Hepatocyte (in vitro differentiated cells): ENCODE results near the gene PRRT1B. TPM values are rescaled to one million over a fixed set of nuclear protein-coding genes. Genes with fewer than 3 reads are reported as not detected.

Experiments used
- DNase-seq: peaks from one replicate; pipeline ENCODE4 v3.0.0-alpha.2; 2016; ENCODE audit warnings: low spot score
- H2AFZ ChIP-seq: fragments of 200-600 bp; sonication (generic); 2 replicates; pipeline ENCODE4 v1.6.0; 2016; ENCODE audit warnings: antibody characterized with exemption, mild to moderate bottlenecking
- H3K27ac ChIP-seq: fragments of 200-600 bp; sonication (generic); 2 replicates; pipeline ENCODE4 v1.5.1; 2016; ENCODE audit warnings: mild to moderate bottlenecking
- H3K27me3 ChIP-seq: fragments of 200-600 bp; sonication (generic); 2 replicates; pipeline ENCODE4 v1.6.1; 2016
- H3K36me3 ChIP-seq: fragments of 200-600 bp; sonication (generic); replicated peaks from 2 replicates; pipeline ENCODE4 v1.5.1; 2016; ENCODE audit warnings: low read depth; ENCODE audit not compliant: insufficient read depth
- H3K4me1 ChIP-seq: fragments of 200-600 bp; sonication (generic); 2 replicates; pipeline ENCODE4 v1.5.1; 2016; ENCODE audit warnings: mild to moderate bottlenecking, moderate library complexity; ENCODE audit not compliant: insufficient read depth
- H3K4me2 ChIP-seq: fragments of 200-600 bp; sonication (generic); 2 replicates; pipeline ENCODE4 v1.6.0; 2016
- H3K4me3 ChIP-seq: fragments of 200-600 bp; sonication (generic); 2 replicates; pipeline ENCODE4 v1.5.1; 2016; ENCODE audit warnings: mild to moderate bottlenecking
- H3K79me2 ChIP-seq: fragments of 200-600 bp; sonication (generic); 2 replicates; pipeline ENCODE4 v1.6.0; 2017; ENCODE audit warnings: mild to moderate bottlenecking
- H3K9me2 ChIP-seq: fragments of 200-600 bp; sonication (generic); replicated peaks from 2 replicates; pipeline ENCODE4 v1.6.0; 2017; ENCODE audit warnings: mild to moderate bottlenecking; ENCODE audit not compliant: insufficient read depth
- H3K9me3 ChIP-seq: fragments of 200-600 bp; sonication (generic); 2 replicates; pipeline ENCODE4 v1.5.1; 2016; ENCODE audit warnings: low read depth, mild to moderate bottlenecking
- H4K20me1 ChIP-seq: fragments of 200-600 bp; sonication (generic); 2 replicates; pipeline ENCODE4 v1.6.0; 2016; ENCODE audit warnings: mild to moderate bottlenecking; ENCODE audit not compliant: insufficient read depth, poor library complexity, severe bottlenecking
- CTCF ChIP-seq: fragments of 200-600 bp; sonication (generic); IDR thresholded peaks from 2 replicates; pipeline ENCODE4 v1.5.1; 2016; ENCODE audit warnings: antibody characterized with exemption, mild to moderate bottlenecking; ENCODE audit not compliant: poor library complexity
- EZH2 ChIP-seq: fragments of 200-600 bp; sonication (generic); IDR thresholded peaks from 2 replicates; pipeline ENCODE4 v1.6.1; 2016; ENCODE audit warnings: antibody characterized with exemption, mild to moderate bottlenecking, borderline replicate concordance
- EZH2phosphoT487 ChIP-seq: fragments of 200-600 bp; sonication (generic); IDR thresholded peaks from one replicate; pipeline ENCODE4 v1.6.1; 2018; ENCODE audit warnings: antibody characterized with exemption, mild to moderate bottlenecking, low read depth, moderate library complexity; ENCODE audit not compliant: unreplicated experiment, severe bottlenecking
- WGBS: methylation state at CpG from one replicate; pipeline ENCODE4 v1.1.6; 2016; ENCODE audit warnings: low lambda C conversion rate; ENCODE audit errors: missing lambda C conversion rate; 5-methylcytosine and 5-hydroxymethylcytosine counted together
- polyA plus RNA-seq: library from polyadenylated mRNA; unstranded; fragments of >200 nt; fragmentation: Nextera tagmentation; extraction: Ambion mirVana; gene quantifications from 2 replicates; pipeline ENCODE4 v1.2.1, GENCODE V29; 2016
- total RNA-seq: library from RNA; depleted of rRNA; stranded (reverse); fragments of >200 nt; gene quantifications from 2 replicates; pipeline ENCODE4 v1.2.3, GENCODE V29; 2014

PRRT1B gene
- total and polyA plus RNA-seq, 2 experiments from 2014 or later, result 0.17 to 1.4 TPM

GRCh38 chr9:131523086-131523388, 22.3 kb upstream of the PRRT1B start:
- Histone ChIP-seq H3K79me2 (no peaks in the 10 kb centered on the region), H2AFZ (no peak overlapping the region), H4K20me1 (no peaks in the 10 kb centered on the region), H3K36me3 (no peaks in the 10 kb centered on the region), H3K9me2 (no peaks in the 10 kb centered on the region), H3K4me1 (no peaks in the 10 kb centered on the region), H3K9me3 (no peaks in the 10 kb centered on the region), H3K27ac (no peak overlapping the region), H3K4me3 (no peak overlapping the region), H3K27me3 (no peaks in the 10 kb centered on the region), H3K4me2 (no peak overlapping the region)
- 98% methylated on average over 9 of the region's 9 CpGs for WGBS
- no peak for DNase-seq
- TF ChIP-seq CTCF (no peak), EZH2 (no peak), EZH2phosphoT487 (no peak)

- Histone ChIP-seq H3K79me2 (no peaks in the 10 kb centered on the region), H3K27ac (no peak overlapping the region), H3K4me1 (no peaks in the 10 kb centered on the region), H3K4me3 (no peak overlapping the region), H3K27me3 (no peaks in the 10 kb centered on the region), H4K20me1 (no peaks in the 10 kb centered on the region), H2AFZ (no peak overlapping the region), H3K4me2 (no peak overlapping the region), H3K9me2 (no peaks in the 10 kb centered on the region), H3K36me3 (no peaks in the 10 kb centered on the region), H3K9me3 (no peaks in the 10 kb centered on the region)
- TF ChIP-seq EZH2 (no peak), CTCF (no peak), EZH2phosphoT487 (no peak)
- DNase-seq, result no peak
- 87% methylated on average over 29 of the region's 29 CpGs for WGBS
Measured at GRCh38 chr9:131523451-131524435, 21.6 kb upstream of the PRRT1B start.

GRCh38 chr9:131524665-131525315, 20.5 kb upstream of the PRRT1B start:
- H3K4me3 ChIP-seq, result no peak overlapping the region
- WGBS, result 86% methylated on average over 22 of the region's 23 CpGs
- TF ChIP-seq EZH2phosphoT487, result no peak
- TF ChIP-seq EZH2, result no peak
- no peak for TF ChIP-seq CTCF
- H3K9me2 ChIP-seq, result no peaks in the 10 kb centered on the region
- no peaks in the 10 kb centered on the region for H3K36me3 ChIP-seq
- H3K9me3 ChIP-seq, result no peaks in the 10 kb centered on the region
- H3K27me3 ChIP-seq, result no peaks in the 10 kb centered on the region
- no peak overlapping the region for H3K27ac ChIP-seq
- no peak overlapping the region for H3K4me2 ChIP-seq
- H4K20me1 ChIP-seq, result no peaks in the 10 kb centered on the region
- peaks cover 4% of the 10 kb centered on the region for H3K4me1 ChIP-seq
- no peak for DNase-seq
- H2AFZ ChIP-seq, result no peak overlapping the region
- peaks cover 5% of the 10 kb centered on the region for H3K79me2 ChIP-seq
